RCC 7860 (cell line): ENCODE data around the gene GLB1L3.
"Not testable (repeated sequence)": the region's sequence is repeated elsewhere in the genome, so short reads cannot be mapped to it uniquely, and the experiment has no call there.

Experiments used
- DNase-seq: peaks from one replicate; pipeline ENCODE4 v3.0.0-alpha.2; 2015; ENCODE audit warnings: low spot score
- FAIRE-seq: peaks from 2 replicates; lab custom pipeline; 2012; peaks lifted over from hg19 to GRCh38; lab: Jason Lieb, UNC

The GLB1L3 gene

DNA sequence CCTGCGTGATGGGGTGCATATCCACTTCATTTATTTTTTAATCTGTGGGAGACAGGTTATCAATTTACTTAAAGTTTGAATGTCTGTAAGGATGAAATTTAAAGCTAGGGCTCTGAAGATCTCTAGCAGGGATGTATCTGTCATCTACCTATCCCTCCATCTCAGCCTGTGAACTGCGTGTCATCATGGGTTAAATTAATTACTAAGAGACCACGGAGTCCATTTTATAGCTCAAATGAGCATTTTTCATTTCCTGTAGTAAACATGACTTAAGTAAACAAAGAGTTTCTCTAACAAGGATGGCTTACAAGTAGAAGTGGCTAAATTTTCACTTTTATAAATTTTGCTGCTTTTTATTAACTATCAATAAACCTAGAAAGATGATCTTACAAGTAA, 2.9 kb upstream of the GLB1L3 start:
- DNase-seq (no peak), FAIRE-seq (no peak)

DNA sequence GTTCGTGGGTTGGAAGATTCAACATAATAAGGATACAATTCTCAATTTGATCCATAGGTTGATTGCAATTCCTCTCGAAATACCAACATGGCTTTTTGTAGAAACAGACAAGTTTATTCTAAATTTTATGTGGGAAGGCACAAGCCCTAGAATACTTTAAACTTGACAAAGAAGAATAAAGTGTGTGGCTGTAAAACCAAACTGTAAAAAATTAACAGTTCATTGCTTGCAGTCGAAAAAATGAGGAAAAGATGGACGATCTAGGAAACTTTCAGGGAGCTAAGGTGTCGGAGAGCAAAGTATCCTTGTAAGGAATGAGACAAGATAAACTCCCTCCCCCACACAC, 1.0 kb upstream of the GLB1L3 start:
- no peak for FAIRE-seq
- DNase-seq = no peak

DNA sequence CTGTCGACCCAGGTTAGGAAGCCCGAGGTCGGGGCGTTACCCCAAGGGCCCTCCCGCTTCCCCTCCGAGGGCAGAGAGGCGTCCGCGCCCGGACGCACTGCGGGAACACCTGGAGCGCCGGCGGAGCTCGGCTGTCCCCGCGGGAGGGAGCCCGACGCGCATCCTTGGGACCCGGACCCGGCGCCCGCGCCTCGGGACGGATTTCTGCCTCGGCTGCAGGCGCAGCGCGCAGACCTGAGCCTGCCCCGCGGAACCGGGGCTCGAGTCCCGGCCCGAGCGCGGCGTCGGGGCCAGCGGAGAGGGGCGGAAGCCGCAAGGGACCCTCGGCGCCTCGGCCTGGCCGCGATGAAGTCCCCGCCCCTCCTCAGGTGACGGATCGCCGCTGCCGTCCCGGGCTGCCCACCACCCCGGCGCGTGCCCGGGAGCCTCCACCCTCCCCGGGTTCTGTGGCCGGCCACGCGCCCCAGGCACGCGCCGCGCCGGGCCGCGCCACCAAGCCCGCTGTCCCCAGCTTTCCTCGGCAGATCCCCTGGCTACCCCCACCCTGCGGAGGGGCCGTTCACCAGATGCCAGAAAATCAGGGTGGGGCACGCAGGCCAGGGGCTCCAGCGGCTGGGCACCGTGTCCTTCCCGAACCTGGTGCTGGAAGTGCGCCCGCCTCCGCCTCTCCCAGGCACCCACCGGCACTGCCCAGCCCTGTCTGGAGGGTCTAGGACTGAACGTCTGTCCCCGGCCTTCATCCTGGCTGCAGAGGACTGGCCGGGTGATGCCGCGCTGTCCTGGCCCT, 410 bp downstream of the GLB1L3 start:
- FAIRE-seq (no peak), DNase-seq (no peak)

DNA sequence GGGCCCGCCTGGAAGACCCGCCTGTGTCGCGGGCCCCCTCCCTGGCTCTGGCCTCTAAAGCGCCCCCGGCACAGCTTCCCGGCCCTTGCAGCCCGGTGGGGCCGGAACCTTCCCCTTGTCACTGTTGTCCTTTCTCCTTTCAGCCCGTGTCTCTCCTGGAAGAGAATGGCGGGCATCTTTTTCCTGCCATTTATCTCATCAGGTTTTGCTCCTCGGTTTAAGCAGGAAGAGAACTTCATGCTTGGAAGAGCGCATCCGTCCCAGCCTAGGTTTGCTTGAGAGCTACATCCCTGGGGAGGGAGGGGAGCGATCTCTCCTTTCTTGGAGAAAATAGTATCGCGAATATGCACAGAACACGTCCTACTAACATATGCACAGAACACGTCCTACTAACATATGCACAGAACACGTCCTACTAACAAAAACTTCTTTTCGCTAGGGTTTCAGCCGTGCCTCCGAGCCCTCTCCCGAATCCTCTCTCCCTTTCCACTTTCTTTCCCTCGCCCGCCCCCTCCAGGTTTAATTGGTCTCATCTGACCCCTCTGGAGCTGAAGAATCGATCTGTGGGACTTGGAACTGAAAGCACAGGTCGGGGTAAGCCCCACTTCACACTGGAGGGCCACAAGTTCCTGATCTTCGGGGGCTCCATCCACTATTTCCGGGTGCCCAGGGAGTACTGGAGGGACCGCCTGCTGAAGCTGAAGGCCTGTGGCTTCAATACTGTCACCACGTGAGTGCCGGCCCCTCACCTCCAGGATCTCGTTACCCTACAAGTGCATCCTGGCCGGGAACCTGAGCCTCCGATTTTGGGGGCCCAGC, 1.2 kb downstream of the GLB1L3 start:
- FAIRE-seq (no peak), DNase-seq (no peak)

DNA sequence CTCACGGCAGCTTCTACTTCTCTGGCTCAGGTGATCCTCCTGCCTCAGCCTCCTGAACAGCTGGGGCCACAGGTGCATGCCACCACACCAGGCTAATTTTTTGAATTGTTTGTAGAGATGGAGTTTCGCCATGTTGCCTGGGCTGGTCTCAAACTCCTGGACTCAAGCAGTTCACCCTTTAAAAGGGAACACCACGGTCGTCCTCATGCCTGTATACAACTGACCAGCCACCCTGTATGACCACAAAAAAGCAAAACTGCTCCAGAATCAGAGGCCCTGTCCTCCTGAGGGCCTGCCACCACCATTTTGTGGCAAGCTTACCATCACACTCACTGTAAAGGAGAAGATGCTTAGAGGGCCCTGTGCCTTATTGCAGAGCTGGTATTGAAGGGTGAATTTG, 2.2 kb downstream of the GLB1L3 start:
- DNase-seq (no peak), FAIRE-seq (no peak)

DNA sequence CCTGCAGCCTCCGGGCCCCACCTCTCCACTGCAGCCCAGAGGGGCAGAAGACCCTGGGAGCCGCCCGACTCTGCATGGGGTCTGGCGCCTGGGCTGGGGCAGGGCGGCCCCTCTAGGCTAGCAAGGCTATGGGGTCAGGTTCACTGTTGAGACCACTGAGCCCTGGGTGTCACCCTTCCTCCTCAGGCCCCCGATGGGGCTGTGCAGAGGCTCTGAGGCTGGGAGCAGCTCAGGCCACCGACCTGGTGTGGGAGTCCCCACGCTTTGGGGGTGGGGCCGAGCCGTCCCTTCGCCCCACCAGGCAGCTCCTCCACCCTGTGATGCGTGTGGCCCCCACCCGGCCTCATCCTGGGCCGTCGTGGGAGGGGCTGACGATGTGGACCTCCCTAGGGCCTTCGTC, 5.5 kb downstream of the GLB1L3 start:
- DNase-seq, FAIRE-seq: not testable (repeated sequence)

DNA sequence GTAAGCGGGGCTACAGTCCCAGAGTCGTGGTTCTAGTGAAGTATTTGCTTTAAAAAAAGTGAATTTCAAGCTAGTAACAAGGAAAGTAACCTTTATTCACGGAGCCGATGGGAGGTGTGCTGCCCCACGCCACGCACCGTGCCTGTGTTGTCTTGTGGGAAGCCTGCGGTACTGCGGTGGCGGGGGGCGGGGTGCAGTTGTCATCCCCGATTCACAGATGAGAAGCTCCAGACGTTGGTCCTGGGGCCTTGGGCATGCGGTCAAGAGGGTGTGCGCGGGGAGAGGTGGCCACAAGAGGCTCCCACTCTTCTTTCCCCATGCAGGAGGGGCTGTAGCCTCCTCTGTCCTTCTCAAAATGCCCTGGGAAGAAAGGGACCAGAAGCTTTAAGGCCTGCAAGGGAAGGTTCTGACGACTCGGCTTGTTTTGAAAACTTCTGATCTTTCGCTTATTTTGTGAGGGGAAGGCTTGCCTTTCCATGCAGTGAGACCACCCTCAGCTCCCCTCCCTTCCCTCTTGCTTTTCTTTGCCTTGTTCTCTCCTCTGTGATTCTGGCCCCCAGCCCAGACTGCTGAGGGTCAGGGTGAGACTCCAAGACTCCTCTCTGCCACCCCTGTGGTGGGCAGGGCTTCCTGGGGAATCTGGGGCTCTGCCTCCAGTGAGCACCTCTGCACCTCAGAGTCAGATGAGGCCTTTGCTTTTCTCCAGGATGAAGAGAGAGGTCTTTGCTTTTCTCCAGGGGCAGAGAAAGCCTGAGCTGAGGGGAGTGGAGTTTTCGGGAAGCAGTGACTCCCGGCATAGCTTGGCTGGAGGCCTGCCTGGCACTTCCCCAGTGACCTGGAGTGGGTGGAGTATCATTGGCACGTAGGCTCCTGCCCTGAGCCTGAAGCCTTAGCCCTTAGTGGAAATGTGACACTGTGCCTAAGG, 6.2 kb downstream of the GLB1L3 start:
- DNase-seq = no peak
- no peak for FAIRE-seq

DNA sequence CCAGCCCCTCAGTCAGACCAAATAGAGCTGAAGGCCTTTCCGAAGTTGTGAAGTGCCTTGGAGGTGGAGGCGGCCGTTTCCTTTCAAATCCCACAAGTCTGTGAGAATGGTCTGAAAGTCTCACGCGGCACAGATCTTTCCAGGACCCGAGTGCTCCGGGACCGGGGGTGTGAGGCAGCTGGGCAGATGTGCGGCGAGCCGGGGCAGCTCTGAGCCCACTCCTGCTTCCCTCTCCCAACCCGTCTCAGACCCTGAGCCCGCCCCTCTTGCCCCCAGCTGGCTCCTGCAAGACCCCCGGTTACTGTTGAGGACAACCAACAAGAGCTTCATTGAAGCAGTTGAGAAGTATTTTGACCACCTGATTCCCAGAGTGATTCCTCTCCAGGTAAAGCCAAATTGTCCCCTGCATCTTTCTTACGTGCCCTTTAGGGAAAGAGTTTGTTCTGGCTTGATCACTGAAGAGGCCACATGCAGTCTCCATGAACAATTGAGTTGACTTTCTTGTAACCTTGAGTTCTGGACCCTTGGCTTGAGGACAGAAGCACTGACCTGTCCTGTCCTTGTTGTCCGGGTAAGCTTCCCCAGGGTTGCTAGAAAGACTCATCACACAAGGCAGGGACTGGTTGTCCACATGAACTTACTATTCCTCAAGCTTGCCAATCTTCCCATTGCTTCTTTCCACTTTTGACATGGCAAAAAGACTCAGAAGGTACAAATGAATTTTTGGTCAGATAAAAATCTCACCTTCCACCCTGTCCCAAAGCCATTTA, 7.5 kb downstream of the GLB1L3 start:
- DNase-seq (no peak), FAIRE-seq (no peak)

DNA sequence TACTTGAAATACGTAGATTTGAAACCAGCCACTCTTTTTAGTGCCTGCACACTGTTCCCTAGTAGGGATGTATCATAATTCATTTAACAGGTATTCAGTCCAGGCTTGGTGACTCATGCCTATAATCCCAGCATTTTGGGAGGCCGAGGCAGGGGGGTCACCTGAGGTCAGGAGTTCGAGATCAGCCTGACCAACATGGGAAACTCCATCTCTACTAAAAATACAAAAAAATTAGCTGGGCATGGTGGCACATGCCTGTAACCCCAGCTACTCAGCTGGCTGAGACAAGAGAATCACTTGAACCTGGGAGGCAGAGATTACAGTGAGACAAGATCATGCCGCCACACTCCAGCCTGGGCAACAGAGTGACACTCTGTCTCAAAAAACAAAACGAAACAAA, 8.2 kb downstream of the GLB1L3 start:
- DNase-seq, FAIRE-seq: not testable (repeated sequence)

DNA sequence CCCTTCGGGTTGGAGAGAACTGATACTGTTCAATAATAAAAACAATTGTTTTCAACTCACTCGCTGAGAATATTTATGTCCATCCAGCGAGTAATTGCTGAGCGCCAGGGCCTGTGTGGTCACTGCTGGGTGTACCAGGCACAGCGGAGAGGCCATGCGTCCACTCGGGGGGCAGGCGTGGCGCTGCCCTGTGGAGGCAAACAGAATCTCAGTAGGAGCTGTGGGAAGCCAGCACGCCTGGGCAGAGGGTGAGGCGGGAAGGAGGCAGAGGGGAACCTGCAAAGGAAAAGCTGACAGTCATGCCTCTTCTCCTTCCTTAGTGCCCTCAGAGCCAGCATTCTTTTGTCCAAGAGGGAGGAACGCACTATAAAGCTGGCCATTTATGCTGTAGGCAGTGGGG, 11.4 kb downstream of the GLB1L3 start:
- FAIRE-seq = no peak

DNA sequence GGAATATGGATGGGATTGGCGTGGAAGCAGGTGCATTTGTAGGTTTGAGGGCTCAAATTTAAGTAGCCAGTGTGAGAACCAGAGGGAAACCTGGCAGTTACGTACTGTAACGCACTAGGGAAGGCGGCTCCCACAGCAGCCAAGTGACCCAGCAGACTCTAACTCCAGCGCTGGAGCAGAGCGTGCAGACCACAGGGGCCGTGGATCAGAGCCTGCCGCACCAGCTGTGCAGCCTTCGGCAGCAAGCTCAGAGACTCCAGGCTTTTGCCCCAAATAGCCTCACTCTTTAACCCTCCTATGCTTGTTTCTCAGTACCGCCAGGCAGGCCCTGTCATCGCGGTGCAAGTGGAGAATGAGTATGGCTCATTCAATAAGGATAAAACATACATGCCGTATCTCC, 12.3 kb downstream of the GLB1L3 start:
- no peak for FAIRE-seq
- no peak for DNase-seq

More for the DNA sequence above, 11.4 kb downstream of the GLB1L3 start:
- DNase-seq = no peak

DNA sequence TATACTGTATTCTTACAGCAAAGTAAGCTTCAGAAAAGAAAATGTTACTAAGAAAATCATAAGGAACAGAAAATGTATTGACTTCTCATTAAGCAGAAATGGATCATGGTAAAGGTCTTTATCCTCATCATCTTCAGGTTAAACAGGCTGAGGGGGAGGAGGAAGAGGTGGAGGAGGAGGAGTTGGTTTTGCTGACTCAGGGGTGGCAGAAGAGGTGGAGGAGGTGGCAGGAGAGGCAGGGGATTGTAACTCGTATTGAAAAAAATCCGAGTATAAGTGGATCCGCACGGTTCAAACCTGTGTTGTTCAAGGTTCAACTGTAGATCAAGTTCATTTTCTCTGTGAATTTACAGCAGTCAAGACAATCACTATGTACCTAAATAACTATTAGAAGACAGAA, 13.0 kb downstream of the GLB1L3 start:
- FAIRE-seq (no peak), DNase-seq (no peak)

DNA sequence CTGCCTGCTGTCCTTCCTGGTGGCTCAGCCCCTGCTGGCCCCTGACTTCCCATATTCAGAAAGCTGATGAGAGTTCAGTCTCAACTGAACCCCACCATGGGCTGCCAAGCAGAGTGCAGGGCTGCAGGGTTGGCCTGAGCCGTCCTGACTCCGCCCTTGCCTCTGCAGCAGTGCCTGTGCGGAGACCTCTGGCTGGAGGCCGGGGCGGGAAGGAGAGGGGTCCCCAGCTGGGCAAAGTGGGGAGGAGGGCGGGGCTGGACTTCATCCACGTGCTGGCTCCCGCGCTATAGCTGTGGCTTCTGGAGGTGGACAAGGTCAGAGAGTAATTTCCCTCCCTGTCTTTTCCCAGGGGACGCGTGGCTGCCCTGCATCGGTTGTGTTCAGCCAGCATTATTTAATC, 13.6 kb downstream of the GLB1L3 start:
- no peak for DNase-seq
- FAIRE-seq = no peak

DNA sequence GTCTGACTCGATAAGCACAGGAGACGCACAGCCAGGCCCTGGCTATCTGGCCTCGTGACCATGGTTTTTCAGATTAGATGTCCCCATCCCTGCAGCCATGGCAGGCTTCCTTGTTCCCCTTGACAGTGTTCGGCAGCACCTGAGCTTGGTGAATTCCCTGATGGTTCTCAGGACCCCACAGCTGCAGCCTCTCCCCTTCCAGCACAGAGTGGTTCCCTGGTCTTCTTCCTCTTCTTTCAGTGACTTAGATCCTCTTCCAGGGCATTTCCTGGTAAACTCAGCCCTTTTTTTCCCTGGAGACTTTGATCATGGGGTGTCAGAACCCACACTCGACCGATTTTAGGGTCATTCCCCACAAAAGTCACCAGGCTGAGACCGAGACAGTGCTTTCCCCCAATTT, 14.5 kb downstream of the GLB1L3 start:
- DNase-seq (no peak), FAIRE-seq (no peak)

DNA sequence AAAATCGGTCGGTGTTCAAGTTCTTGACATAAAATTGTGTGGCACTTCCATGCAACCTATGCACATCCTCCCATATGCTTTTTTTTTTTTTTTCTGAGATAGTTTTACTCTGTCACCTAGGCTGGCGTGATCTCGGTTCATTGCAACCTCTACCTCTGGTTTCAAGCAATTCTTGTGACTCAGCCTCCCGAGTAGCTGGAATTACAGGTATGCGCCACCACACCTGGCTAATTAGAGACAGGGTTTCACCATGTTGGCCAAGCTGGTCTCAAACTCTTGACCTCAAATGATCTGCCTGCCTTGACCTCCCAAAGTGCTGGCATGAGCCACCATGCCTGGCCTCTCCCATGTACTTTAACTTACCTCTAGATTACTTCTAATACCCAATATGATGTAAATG, 15.0 kb downstream of the GLB1L3 start:
- FAIRE-seq = no peak

DNA sequence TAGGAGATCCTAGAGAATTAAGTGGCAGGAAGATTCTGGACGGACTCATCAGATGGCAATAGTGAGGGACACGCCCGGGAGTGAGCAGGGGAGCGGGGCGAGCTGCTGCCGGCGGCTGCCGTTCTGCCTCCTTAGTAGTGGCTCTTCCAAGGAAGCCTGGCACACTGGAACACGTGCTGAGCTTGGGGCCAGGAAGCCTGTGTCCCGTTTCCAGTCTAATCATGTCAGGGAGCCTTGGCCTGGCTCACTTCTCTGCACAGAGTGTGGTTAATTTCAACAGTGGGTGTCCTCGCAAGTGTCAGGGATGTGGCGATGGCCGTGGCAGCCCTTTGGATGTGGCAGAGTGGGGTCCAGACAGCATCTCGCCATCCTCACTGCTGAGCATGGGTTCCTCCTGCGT, 16.5 kb downstream of the GLB1L3 start:
- FAIRE-seq (no peak), DNase-seq (no peak)

More for the DNA sequence above, 15.0 kb downstream of the GLB1L3 start:
- DNase-seq = no peak

DNA sequence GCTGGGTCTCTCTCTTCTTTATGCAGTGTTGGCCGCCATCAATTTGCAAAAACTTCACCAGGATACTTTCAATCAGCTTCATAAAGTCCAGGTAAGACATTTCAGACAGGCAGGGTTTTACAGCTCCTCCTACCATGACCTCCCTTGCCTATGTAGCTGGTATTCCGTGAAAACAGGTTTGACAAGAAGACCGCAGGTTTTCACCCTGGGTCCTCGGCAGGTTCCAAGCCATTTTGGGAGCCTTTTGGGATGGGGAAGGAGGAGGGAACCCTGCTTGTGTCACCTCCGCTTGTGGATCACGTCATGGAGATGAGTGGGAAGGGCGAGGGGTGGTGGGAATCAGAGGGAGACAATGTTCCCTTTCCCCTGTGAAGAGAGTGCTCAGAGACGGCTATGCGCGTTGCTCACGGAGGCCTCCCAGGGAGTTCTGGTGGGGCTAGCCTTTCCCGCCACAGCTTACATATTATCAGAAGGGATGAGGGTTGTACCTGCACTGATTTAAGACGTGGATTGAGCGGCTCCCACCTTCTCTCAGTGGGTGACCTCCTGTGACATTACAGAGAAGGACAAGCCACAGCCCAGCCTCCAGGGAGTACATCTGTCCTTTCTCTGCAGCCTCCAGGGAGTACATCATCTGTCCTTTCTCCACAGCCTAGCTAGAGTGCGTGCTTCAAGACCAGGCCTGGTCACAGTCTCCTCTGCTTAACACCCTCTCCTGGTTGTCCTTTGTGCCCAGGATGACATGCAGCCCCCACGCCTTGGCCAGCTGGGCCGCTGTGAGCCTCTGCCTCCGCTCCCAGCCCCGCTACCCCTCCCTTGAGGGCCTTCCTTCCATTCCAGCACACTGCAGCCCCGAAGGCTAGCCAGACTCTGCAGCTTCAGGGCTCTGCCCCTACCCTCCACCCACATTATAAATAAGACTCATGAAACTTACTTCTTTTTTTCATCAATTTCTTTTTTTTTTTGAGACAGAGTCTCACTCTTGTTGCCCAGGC, 17.2 kb downstream of the GLB1L3 start:
- FAIRE-seq (no peak), DNase-seq (no peak)

DNA sequence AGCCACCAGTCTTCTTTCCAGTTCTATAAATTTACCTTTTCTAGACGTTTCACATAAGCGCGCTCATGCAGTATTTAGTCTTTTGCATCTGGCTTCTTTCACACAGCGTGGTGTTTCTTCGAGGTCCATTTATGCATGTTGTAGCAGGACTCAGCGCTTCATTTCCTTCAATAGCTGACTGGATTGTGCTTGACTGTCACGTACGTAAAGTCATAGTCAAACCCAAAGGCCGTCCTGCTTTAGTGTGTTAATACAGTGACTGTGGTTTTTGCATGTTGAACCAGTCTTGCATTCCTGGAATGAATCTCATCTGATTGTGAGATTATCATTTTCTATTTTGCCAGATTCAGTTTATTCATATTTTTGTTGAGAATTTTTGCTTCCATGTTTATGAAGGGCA, 18.5 kb downstream of the GLB1L3 start:
- FAIRE-seq (no peak), DNase-seq (no peak)

DNA sequence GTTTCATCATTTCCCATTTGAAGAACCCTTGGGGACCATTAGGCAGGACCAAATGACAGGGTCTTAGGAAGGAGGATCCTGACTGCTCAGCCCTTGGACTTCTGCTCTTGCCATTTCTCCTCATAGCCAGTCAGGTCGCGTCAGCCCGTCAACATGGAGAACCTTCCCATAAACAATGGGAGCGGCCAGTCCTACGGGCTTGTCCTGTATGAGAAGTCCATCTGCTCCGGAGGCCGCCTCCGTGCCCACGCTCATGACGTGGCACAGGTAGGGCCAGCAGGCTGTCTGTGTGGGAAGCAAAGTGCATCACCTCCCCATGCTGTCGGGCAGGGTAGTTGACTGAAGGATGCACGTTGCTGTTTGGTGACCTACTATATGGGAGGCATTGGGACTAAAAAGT, 36.0 kb downstream of the GLB1L3 start:
- DNase-seq (no peak), FAIRE-seq (no peak)
